Body of pancreas (tissue), 4 donors: ENCODE data around the gene CD6.

Source experiments
- CTCF ChIP-seq, 7 experiments: fragments of 450-650 bp in 4 of 7; fragments of 200-600 bp in 3 of 7; sonication (generic) in 3 of 7; IDR thresholded peaks; one replicate each; pipeline ENCODE4 v1.5.1; 2016 to 2019; ENCODE audit warnings: antibody characterized with exemption in 7 of 7
- POLR2A ChIP-seq, 3 donors: fragments of 450-650 bp; IDR thresholded peaks; one replicate each; pipeline ENCODE4 v1.6.1; 2016; ENCODE audit warnings: antibody characterized with exemption in 3 of 3, mild to moderate bottlenecking in 2 of 3

- TF ChIP-seq POLR2A (IDR thresholded peaks at IDR 0.05) (no peak), CTCF (IDR thresholded peaks at IDR 0.05) (no peak)
Measured at GRCh38 chr11:60926500-60926899, 45.0 kb upstream of the CD6 start.
